GM20431 (cell line): ENCODE measurements around the gene BAZ2A.
"Not testable (repeated sequence)": the region's sequence is repeated elsewhere in the genome, so short reads cannot be mapped to it uniquely, and the experiment has no call there.

Experiments
- in situ Hi-C: fragments of 300-500 bp; cut with MseI, MboI; formaldehyde crosslinking; loops from one replicate; pipeline ENCODE4 v1.15.0; 2020; ENCODE audit warnings: low sequenced_read_pairs; ENCODE audit not compliant: unreplicated experiment

Gene BAZ2A

DNA sequence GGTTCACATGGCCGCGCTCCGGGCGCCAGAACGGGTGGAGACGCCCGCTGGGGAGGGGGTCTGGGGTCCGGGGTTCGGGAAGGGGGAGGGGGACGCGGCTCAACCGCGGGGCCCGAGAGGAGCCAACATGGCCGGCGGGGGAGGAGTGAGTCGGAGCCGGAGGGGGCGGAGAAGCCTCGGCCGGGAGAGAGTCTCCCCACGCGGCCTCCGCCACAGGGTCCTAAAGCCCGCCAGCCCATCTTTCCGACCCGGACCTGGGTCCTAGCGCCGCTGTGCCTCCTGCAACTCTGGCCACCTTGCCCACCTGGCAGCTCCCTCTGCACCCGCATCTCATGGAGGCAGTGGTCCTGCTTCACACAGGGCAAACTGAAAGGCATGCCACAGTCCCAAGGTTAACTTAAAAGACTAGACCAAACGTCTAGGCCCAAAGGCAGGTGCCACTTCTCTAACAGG lies at the start of gene BAZ2A:
Gene BAZ2A, minus strand, starts transcription at position 147 of the 453 bp plus-strand sequence. CDS start 12,796 bp downstream, outside the sequence.
- in situ Hi-C loops, result no loop called here

DNA sequence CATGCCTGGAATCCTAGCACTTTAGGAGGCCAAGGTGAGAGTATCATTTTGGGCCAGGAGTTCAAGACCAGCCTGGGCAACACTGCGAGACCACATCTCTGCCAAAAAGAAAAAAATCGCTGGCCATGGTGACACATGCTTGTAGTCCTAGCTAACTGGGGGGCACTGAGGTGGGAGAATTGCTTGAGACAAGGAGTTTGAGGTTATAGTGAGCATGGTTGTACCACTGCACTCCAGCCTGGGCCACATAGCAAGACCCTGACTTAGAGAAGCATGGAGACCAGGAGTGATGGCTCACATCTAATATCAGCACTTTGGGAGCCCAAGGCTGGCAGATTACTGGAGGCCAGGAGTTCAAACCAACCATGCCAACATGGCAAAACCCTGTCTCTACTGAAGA lies 48.7 kb upstream of the BAZ2A start:
- in situ Hi-C loops, result no loop called here

DNA sequence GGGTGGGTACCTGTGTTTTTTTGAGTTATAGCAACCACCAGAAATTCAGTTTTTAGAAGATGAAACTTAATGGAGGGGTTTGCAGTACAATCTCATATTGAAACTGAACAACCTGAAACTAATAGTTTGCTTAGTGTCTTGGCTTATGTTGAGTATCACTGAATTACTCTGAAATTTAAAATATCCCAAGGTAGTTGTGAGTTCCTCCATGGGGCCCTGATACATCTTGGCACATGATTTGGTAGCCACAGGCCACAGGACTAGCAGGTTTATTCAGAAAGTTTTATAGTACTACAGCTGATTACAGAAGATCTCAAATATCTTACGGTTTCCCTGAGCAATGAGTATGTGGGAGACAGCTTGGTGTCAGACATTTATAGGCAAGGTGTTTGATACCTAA lies 47.6 kb upstream of the BAZ2A start:
- in situ Hi-C loops, result no loop called here

DNA sequence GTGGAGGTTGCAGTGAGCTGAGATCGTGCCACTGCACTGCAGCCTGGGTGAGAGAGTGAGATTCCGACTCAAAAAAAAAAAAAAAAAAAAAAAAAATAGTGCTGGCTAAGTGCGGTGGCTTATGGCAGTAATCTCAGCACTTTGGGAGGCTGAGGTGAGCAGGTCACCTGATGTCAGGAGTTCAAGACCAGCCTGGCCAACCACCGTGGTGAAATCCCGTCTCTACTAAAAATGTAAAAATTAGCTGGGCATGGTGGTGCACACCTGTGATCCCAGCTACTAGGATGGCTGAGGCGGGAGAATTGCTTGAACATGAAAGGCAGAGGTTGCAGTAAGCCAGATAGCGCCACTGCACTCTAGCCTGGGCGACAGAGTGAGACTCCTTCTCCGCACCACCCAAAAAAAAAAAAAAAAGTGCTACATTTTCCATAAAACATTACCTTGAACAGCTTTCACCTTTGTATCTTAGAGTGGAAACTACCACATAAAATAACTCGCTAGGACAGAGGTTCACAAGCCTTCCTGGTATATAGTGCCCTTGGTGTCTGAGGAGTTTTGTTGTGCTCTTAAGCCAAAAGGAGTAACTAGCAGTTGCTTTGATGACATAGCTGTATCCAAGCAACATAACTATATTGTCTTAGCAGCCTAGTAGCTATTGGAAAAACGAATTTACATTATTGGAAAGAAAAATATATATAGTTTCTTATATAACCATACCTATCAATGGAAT lies 46.9 kb upstream of the BAZ2A start:
- in situ Hi-C loops, result no loop called here

DNA sequence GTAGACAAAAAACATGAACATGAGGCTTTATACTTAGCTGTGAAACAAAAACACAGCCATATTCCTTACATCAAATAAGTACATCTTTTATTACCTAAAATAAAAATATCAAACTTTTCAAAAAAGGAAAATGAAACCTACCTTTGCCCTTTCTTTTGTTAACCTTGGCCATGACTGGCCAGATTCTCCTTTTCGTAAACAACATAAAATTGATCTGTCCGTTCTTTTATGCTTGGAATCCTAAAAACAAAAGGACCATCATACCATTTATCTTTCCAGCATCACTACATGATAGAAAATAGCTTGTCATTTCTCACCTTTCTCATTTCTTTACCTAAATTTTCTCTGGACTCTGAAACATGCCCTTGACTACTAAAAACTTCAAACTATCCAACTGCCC lies 41.5 kb upstream of the BAZ2A start:
- in situ Hi-C loops, result no loop called here

DNA sequence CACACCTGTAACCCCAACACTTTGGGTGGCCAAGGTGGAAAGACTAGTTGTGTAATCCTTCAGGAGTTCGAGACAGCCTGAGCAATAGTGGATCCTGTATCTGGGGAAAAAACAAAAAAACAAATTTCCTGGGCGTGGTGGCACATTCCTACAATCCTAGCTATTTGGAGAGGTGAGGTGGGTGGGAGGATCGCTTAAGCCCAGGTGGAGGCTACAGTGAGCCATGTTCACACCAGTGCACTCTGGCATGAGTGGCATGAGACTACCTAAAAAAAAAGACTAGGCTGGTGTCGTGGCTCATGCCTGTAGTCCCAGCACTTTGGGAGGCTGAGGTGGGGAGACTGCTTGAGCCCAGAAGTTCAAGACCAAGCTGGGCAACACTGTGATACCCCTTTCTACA lies 40.7 kb upstream of the BAZ2A start:
- in situ Hi-C loops, result no loop called here

DNA sequence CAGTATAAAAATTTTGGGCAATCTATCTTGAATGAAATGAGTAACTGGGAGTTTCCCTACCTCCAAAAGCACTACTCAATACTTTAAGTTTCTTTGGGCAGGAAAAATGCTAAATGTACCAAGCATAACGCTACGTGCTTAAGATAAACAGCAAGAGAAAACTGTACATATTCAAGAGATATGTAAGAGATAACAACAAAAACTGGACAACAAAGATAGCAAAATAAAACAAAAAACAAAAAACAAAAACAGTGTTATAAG lies 38.0 kb upstream of the BAZ2A start:
- in situ Hi-C loops, result no loop called here

DNA sequence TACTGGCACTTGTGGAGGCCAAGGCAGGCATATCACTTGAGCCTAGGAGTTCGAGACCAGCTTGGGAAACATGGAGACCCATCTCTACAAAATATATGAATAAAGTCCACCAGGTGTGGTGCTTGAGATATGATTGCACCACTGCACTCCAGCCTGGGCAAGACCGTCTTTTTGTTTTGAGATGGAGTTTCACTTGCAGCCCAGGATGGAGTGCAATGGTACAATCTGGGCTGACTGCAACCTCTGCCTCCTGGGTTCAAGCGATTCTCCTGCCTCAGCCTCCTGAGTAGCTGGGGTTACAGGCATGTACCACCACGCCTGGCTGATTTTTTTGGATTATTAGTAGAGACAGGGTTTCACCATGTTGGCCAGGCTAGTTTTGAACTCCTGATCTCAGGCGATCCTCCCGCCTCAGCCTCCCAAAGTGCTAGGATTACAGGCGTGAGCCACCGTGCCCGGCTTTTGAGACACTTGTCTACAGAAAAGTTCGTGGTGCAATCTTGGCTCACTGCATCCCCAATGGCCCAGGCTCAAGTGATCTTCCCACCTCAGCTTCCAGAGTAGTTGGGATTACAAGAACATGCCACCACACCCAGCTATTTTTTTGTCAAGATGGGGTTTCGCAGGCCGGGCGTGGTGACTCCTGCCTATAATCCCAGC lies 32.0 kb upstream of the BAZ2A start:
- in situ Hi-C loops, result no loop called here

DNA sequence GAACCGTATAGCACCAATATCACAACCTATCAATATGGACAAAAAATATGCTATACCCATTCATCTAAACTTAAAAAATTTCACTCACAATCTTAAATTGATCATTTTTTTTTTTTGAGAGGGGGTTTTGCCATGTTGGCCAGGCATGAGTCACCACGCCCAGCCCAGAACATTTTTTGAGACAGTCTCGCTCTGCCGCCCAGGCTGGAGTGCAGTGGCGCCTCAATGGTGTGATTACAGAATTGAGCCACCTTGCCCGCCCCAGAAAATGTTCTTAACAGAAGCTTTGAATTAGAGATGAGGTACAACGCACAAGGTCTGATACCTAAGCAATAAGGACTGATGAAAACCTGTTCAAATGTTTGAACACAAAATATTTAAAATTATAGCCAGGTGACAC lies 31.4 kb upstream of the BAZ2A start:
- in situ Hi-C loops, result no loop called here

DNA sequence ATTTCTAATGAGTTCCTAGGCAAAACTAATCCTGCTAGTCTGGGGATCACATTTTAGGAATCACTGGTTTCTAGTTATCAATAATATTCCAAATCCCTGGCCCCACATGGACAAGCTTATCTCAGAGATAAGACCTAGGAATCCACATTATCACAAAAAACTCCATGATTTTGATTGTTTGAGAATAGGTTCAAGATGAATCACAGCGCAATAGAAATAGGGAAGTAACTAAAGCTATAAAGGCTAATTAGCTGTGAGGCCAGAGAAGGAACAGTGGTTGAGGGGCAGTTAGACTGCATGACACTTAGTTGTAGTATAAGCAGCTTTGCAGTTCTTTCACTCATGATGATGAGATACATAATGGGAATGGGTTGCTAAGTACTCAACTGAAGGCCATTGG lies 28.8 kb upstream of the BAZ2A start:
- in situ Hi-C loops, result no loop called here

DNA sequence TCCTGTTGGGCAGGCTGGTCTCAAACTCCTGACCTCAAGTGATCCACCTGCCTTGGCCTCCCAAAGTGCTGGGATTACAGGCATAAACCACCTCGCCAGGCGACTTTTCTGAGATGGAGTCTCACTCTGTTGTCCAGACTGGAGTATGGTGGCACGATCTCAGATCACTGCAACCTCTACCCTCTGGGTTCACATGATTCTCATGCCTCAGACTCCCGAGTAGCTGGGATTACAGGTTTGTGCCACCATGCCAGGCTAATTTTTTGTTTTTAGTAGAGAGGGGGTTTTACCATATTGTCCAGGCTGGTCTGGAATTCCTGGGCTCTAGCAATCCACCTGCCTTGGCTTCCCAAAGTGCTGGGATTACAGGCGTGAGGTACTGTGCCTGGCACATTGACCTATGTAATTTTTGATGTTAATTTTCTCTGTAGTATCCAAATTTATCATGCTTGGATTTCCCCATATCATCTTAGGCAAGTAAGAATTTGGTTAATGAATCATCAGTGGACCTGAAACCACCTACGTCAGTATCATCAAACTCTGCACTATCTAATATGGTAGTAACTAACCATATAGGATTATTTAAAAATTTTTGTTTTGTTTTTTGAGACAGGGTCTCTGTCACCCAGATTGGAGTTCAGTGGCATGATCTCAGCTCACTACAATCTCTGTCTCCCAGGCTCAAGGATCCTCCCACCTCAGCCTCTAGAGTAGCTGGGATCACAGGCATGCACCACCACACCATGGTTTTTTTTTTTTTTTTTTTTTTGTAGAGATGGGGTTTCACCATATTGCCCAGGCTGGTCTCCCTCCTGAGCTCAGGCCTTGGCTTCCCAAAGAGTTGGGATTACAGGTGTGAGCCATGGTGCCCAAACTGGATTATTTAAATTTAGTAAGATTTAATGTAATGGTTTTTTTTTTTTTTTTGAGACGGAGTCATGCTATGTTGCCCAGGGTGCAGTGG lies 27.6 kb upstream of the BAZ2A start:
- in situ Hi-C loops, result no loop called here

DNA sequence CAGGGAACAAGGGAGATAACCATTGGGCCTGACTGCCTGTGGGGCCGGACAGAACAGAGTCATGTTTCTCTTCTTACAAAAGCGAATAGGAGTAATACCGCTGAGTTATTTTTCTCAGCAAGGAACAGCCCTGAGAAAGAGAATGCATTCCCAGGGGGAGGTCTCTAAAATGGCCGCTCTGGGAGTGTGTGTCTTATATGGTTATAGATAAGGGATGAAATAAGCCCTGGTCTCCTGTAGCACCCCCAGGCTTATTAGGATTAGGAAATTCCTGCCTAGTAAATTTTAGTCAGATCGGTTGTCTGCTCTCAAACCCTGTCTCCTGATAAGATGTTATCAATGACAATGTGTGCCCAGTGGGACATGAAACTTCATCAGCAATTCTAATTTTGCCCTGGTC lies 23.7 kb upstream of the BAZ2A start:
- in situ Hi-C loops, result not testable (repeated sequence)

DNA sequence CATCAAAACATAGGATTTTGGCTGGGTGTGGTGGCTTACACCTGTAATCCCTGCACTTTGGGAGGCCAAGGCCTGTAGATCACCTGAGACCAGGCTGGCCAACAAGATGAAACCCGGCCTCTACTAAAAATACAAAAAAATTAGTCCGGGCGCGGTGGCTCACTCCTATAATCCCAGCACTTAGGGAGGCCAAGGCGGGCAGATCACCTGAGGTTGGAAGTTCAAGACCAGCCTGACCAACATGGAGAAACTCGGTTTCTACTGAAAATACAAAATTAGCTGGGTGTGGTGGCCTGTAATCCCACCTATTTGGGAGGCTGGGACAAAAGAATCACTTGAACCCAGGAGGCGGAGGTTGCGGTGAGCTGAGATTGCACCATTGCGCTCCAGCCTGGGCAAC lies 17.9 kb upstream of the BAZ2A start:
- in situ Hi-C loops, result not testable (repeated sequence)

DNA sequence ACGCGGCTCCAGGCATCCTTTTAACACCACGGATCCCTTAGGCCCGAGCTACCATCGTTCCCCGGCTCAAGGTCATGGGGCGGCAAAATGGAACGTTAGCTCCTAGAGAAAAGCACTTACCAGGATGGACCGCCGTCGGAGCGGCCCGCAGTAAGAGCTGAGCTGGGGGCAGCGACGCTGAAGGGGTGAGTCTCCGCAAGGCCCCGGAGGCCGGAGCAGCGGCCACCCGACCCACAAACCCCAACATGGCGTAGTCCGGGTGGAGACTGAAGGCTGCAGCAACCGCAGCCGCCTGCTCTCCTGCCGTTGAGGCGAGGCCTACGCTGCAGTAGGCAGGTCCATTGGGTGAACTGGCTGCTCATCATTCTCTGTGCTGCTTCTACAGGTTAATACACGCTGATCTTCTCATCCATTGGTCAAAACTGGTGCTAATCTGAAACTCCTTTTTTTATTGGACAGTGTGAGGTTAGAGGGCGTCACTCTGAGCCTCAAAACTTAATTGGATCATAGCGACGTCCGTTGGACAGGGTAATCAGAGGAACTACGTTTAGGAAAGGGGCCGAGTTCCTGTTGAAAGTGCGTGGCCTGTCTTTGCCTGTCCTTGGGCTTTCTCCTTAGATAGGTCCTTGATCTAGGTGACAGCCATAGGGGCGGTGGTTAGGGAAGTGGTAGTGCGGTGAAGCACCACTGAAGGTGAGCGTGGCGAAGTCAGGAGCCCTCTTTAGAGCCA lies 15.8 kb upstream of the BAZ2A start, which contains the start of gene ATP5F1B:
Gene ATP5F1B, minus strand, starts transcription at position 268 of the 730 bp plus-strand sequence. Its CDS starts 21 bp downstream, at position 247.
- in situ Hi-C loops, result no loop called here

DNA sequence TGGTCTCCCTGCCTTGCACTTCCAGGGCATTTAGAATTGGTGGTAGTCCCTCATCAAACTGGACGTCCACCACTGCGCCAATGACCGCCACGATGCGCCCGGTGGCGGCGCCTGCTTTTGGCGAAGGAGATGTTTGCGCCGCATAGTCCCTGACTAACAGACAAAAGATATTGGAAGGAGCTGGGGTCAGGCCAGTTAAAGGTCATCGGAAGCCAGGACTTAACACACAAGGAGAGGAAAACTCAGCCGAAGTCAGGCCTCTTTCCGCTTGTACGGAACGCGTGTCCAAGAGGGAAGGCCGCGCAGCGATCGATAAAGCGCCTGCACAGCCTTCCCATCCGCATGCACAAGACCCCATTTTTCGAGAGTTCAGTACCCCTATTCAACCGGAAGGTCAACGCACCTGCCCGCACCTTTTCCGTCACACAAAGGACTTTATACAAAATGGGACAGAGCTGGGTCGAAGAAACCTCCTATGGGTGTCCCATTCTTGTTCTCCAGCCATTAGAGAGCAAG lies 15.1 kb upstream of the BAZ2A start:
- in situ Hi-C loops, result no loop called here

DNA sequence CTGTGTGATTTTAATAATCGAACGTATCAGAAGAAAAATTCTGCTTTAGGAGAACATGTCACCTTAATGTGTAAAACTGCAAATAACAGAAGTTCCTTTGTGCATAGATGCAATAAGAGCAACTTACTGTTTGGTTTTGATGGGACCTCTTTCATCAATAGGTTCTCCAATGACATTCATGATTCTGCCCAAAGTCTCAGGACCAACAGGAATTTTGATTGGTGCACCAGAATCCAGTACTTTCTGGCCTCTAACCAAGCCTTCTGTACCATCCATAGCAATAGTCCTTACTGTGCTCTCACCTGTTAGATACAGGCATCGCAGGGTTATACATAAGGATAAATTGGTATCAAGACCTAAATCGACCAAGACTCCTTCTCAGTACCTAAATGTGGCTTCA lies 14.5 kb upstream of the BAZ2A start:
- in situ Hi-C loops, result no loop called here

DNA sequence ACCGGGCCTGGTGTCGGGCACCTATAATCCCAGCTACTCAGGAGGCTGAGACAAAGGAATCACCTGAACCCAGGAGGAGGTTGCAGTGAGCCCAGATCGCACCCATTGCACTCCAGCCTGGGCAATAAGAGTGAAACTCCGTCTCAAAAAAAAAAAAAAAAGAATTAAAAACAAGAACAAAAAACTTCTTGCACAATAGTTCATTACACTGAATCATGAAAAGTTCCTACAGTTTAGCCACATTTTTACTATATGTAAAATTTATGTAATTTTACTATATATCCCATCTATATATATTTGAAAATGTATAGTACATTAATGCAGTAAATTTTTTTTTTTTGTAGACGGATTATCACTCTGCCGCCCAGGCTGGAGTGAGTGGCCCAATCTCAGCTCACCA lies 11.1 kb upstream of the BAZ2A start:
- in situ Hi-C loops, result no loop called here

DNA sequence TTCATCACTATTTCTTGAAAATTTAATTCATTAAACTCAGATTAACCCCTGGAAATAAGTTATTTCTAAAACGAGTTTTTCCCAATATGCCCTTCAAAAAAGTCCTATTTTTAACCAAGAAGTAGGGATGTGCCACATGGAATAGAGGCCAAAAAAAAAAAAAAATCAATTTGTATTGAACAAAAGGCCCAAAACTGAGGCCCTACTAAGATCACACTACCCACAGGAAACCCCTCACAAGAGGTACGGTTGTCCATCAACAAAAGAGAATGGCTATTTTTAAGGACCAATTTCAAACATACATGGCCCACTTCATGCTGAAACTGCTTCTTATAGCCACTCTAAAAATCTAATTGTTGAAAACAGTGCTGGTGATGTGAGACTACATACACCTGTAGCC lies 7.5 kb upstream of the BAZ2A start:
- in situ Hi-C loops, result no loop called here

DNA sequence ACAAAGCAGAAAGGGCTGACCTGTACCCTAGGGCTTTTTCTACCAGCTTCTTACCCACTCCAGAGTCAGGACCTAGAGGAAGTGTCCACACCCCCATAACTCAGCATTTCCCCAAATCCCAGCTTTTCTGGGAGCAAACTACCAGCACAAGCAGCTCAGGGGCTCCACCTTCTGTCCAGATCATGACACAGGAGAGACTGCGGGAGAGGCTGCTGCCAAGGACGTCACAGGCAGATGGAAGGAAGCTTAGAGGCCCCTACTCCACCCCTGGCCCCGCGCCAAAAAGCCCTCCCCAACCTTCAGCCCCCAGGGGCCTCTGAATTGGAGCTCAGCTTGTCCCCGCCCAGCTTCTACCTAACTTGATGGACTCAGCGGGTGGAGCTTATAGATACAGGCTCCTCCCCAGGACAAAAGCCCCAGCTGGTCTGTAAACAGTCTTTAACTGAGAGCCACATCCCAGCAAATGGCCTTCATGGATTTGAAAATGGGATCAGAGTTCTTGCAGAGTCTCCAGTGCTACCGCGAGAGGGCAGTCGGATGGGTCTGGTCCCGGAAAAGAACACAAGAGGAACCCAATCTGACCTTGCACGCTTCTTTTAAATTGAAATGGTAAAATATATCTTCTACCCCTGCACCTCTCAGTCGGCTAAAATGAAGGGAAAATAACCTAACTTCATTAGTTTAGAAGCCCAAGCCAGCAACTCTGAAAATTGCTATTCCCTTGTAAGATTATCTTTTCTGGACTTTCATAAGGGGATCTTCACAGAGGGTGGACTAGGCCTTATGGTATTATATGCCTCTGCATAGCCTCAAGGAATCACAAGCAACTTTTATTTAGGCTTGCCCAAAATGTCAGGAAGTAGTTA lies 6.8 kb upstream of the BAZ2A start:
- in situ Hi-C loops, result no loop called here
